Measurements from ENCODE around the gene KRTAP10-10.
"Not testable (repeated sequence)": the region's sequence is repeated elsewhere in the genome, so short reads cannot be mapped to it uniquely, and the experiment has no call there.

KRTAP10-10 gene

DNA sequence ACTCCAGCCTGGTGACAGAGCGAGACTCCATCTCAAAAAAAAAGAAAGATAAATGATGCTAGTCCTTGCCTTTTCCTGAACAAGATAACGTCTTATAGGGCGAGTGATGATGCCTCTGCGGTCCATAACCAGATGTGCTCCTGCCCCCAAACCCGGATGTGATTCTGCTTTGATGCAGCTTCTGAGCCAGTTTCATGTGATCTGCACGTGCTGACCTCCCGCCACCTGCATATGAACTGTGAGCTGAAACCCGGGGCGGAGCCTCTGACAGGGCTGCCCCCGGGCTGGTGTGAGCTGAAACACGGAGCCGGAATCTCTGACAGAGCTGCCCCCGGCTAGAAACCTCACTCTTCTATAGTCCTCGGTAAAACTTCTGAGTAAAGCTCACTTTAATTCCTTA, 16.0 kb downstream of the KRTAP10-10 start:
- DNase-seq (ENCODE audit: low read depth) = no peak

DNA sequence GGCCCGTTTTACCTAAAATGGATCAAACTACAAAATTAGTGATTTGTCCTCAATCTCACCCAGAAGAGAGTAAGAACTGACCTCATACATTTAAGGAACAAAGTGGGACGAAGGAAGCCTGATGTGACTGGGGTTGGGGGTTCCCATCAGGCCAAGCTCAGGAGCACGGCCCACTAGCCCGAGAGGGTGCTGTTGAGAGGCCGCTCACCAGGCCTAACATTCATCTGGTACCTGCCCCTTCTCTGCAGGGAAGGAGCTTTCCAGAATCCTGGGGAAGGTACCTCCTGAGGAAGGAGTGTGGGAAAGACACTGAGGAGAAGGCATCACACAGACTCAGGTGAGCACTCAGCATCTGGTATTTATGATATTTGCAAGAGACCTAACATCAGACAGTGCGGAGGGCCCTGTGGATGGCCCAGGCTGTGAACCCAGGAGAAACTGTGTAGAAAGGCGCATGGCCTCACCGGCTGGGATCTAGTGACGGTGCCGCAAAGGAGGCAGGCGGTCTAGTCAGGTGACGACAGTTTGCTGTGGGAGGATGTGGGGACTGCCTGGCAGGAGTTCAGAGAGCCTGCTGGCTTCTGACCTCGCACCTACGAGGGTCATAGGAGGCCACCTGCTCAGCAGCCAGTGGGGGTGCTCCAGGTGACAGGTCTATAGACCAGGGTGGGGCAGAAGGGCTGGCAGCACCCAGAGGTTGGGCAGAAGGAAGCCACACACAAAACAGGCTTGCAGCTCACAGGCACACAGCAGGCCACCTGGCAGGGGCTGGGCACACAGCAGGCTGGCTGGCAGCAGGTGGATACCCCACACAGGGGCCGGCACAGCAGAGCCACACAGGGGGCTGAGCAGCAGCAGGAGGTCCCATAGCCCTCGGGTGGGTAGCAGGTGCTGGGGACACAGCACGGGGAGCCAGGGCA, 16.8 kb downstream of the KRTAP10-10 start:
- DNase-seq (ENCODE audit: low read depth) = no peak

DNA sequence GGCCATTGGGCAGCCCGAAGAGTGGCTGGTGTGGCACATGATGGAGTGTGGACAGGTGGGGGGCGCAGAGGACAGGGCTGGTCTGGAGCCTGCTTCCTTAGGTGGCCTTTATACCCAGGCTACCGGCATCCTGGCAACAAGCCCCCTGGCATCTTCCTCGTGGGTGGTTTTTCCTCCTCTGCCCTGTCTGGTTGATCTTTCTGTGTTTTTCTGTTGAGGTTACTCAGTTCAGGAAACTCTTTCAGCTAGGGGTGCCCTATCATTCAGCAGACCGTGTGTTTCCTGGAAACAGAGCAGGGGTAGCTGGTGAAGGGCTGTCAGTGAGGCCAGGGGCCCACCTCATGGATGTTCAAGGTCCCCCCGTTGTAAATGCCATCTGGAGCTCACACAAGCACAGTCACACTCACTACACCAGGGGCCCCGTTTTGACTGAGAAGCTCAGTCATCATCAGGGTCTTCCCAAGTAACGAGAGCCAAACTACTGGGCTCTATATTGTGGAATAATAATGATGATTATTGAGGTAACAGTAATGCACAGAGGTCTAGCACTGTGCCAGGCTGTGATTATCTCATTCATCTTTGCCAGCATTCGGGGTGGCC, 17.5 kb downstream of the KRTAP10-10 start, which contains the start of gene KRTAP12-4:
KRTAP12-4 (minus strand) TSS at position 84 of the 600 bp plus-strand sequence; CDS start at position 39, 45 bp downstream.
- DNase-seq (ENCODE audit: low read depth) = no peak

DNA sequence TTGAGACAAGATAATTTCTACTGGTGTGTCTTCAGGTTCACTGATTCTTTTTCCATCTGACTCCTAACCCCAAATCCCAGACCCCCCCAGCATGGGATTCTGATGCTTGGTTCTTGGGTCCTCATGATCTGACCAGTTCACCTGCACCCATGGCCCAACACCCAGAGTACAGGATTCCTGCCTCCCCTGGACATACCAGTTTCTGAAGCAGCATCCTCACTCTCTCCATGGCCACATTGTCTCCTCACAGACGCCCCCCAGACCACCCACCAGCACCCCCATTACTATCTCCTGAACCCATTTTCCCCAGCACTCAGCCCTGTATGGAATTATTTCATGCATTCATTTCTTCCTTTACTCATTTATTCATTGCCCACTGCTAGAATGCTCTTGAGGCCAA, 19.7 kb downstream of the KRTAP10-10 start:
- DNase-seq (ENCODE audit: low read depth) = no peak

DNA sequence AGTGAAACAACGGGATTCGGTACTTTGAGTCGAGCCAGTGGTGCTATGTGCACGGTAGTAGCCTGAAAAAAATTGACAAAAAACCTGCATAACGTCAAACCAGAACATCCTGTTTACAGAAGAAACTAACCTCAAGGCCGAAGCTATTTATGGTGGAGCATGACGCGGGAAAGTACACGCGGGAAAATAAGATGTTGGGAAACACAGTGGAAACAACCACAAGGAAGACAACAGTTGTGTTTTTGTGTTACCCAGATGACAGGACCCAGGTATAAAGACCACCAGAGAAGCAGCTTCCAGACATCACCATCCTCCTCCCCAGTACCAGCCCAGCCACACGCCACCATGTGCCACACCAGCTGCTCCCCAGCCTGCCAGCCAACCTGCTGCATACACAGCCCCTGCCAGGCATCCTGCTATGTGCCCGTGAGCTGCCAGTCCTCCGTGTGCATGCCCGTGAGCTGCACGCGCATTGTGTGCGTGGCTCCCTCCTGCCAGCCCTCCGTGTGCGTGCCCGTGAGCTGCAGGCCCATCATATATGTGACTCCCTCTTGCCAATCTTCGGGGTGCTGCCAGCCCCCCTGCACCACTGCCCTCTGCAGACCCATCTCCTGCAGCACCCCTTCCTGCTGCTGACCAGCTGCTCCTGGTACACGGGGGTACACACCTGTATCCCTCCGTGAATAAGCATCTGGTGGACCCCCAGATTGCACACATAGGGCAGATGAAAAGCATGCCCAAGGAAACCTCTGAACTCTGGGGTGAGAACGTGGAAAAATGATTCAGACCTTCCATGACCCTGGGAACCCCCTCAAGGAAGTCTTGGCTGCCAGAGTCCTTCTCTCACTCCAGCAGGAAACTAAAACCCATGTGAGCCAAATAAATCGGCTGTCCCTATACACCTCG, 20.7 kb downstream of the KRTAP10-10 start, which contains the start of gene KRTAP12-3:
KRTAP12-3 (plus strand) TSS at position 298 of the 906 bp plus-strand sequence; CDS start at position 346, 48 bp downstream.
- no peak for DNase-seq (ENCODE audit: low read depth)

DNA sequence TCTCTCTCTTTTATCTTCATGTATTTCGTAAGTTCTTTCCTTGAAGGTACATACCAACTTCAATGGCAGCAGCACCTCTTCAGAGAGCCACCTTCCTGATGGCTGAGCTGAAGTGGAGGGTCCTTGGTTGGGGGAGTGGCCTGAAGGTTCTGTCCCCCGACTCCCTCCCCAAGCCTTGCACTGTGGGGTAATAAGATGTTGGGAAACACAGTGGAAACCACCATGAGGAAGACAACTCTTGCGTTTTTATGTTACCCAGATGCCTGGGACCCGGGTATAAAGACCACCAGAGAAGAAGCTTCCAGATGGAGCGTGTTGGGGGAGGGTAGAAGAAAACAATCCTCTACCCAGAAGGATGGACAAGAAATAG, 21.4 kb downstream of the KRTAP10-10 start:
- DNase-seq (ENCODE audit: low read depth) = no peak

DNA sequence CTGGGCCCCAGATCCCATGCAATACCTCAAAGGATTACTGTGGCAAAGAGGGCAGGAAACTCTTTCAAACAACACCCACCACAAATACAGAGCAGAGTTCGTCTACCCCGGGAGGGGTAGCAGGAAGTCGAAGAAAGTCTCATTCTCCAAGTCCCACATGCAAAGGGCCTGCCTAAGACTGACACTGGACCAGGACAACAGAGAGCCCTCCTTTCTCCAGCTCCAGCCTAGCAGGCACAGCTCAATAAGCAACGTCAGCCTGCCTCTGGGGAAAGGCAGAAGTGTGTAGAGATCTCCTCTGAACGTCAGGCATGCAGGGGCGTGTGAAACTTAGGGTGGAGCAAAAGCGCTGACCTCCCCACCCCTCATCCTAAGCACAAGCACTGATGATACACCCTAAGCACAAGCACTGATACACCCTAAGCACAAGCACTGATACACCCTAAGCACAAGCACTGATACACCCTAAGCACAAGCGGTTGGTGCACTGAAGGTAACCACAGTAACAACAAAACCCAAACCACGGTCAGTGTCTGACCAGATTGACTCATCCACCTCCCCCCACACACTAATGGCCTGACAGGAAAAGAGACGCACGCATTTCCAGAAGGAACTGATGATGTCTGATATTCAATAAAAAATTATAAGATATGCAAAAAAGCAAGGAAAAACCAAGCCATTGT, 21.9 kb downstream of the KRTAP10-10 start:
- DNase-seq (ENCODE audit: low read depth) = no peak

DNA sequence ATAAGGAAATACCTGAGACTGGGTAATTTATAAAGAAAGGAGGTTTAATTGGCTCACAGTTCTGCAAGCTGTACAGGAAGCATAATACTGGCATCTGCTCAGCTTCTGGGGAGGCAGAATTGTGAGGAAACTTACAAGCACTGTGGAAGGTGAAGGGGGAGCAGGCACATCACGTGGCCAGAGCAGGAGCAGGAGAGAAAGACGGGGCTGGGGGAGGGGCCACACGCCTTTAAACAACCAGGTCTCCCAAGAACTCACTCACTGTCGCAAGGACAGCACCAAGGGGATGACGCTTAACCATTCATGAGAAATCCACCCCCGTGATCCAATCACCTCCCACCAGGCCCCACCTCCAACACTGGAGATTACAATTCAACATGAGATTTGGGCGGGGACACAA, 24.4 kb downstream of the KRTAP10-10 start:
- DNase-seq (ENCODE audit: low read depth) = not testable (repeated sequence)

DNA sequence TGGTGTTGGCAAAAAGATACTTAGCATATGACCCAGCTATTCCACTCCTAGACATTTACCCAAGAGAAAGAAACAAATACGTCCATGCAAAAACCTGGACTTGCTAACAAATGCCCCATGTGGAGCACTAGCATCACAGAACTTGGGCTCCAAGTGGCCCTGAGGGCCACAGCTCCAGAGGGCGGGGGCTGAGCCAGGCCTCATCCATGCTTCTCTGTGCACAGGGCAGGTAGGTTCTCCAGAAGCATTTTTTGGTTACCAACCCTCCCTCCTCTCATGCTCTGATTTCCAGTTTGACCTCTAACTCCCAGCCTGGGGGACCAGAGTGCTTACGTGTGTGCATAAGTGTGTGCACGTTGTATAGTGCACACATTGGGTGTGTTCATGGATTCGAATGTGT, 27.5 kb downstream of the KRTAP10-10 start:
- no peak for DNase-seq (ENCODE audit: low read depth)

DNA sequence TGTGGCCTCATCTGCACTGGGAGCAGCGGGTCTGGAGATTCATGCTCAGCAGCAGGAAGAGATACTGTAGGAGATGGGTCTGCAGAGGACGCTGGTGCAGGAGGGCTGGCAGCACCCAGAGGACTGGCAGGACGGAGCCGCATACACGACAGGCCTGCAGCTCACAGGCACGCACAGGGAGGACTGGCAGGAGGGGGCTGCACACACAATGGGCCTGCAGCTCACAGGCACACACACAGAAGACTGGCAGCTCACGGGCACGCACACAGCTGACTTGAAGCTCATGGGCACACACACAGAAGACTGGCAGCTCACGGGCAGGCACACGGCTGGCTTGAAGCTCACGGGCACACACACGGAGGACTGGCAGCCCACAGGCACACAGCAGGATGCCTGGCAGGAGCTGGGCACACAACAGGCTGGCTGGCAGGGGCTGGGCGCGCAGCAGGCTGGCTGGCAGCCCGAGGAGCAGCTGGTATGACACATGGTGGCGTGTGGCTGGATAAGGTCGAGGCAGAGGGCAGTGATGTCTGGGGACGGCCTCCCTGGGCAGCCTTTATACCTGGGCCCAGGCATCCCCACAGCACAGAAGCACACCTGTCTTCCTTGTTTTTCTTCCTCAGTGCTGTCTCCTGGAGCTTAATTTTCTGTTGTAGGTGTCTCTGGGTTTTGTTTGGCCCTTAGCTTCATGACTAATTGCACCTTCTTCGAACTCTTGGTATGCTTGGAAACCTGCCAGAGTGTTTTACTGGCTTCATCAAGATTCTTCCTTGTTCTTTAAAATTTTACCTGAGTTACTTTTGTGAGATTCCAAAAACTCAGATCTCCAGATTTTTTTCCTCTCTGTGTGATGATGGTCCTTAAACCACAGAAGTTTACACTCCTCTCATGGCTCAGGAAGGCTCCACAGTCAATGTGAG, 29.5 kb downstream of the KRTAP10-10 start, which contains the start of gene KRTAP12-2:
KRTAP12-2 (minus strand) TSS at position 527 of the 920 bp plus-strand sequence; CDS start at position 486, 41 bp downstream.
- DNase-seq (ENCODE audit: low read depth) = no peak

DNA sequence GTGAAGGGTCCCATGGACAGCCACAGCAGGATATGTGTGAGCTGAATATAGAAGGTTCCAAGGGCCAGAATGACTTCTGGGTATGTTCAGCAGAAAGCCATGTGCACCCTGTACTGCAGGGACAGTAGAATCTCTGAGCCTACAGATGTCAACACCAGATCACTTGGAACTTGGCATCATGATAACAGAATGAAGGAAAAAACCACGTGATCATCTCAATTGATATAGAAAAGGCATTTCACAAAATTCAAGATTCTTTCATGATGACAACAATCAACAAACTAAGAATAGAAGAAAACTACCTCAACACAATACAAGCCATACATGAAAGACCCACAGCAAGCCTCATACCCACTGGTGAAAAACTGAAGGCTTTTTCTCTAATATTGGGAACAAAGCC, 30.5 kb downstream of the KRTAP10-10 start:
- DNase-seq (ENCODE audit: low read depth) = no peak

DNA sequence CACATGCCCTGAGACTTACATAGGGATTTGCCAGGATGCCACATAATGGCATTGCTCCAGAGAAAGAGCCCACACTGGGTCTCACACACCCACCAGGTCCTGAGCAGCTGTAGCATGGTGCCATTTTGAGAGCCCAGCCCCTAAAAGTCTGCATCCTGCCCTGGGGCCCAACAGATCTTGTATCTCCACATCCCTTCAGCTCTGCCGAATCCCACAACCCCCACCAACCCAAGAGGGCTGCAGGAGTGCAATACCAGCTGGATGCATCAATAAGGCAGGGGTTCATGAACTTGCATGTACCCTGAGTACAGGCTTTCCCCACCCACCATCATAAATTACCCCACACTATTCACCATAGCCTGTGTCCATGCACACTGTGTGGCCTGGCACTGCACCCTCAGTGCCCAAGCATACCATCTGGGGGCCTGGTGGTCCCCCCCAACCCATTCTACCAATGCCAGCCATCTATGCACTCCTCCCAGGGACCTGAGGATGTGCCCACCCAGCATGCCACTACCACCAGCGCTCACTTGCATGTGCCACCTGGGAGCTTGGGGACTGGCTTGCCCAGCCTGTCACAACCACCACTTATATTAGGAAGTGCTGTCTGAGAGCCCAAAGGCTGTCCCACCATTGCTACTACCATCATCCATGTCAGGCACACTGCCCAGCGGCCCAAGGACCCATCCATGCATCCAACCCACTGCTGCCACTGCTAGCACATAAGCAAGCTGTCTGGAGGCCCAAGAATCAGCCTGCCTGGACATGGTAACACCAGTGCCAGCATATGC, 33.7 kb downstream of the KRTAP10-10 start:
- no peak for DNase-seq (ENCODE audit: low read depth)

DNA sequence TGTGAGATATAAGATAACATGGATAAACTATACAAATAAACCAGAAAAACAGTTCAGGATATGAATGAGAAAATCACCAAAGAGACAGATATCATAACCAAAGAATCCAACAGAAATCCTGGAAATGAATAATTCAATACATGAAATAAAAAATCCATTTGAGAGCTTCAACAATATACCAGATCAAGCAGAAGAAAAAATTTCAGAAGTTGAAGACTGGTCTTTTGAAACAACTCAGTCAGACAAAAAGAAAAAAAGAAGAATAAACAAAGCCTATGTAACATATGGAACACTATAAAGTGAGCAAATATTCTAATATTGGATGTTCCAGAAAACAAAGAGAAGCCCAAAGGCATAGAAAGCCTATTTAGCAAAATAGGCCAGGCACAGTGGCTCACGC, 34.8 kb downstream of the KRTAP10-10 start:
- no peak for DNase-seq (ENCODE audit: low read depth)

DNA sequence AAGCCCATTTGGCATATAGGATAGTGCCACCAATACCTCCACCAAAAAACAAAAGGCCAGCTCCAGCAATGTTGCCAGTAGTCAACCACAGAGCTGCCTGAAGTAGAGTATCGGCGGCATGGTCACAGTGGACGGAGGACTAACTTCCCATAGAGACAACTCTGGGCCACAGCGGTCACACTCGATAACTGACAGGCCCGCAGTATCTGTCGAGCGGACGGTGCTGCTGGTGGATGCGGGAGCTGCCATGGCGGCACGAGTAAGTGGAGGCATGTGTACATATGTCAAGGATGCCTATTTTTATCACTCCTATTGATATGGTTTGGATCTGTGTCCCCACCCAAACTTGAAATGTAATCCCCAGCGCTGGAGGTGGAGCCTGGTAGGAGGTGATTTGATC, 40.7 kb downstream of the KRTAP10-10 start:
- no peak for DNase-seq (ENCODE audit: low read depth)

DNA sequence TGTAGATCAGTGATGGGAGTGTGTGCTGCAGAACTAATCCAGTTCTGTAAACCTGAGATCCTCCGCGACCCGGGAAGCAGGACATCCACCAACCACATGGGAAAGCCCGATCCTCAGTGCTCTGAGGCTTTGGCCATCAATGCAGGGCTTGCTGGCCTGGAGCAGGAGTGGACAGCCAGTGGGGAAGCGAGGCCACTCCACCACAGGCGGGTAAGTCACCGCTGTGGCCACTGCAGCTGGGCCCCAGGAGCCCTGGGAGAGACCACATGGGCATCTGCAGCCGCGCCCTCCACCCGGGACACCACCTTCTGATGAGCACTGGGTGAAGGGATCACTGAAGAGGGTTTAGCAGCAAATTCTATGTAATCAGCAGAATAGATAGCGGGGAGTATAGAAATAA, 44.0 kb downstream of the KRTAP10-10 start:
- no peak for DNase-seq (ENCODE audit: low read depth)

DNA sequence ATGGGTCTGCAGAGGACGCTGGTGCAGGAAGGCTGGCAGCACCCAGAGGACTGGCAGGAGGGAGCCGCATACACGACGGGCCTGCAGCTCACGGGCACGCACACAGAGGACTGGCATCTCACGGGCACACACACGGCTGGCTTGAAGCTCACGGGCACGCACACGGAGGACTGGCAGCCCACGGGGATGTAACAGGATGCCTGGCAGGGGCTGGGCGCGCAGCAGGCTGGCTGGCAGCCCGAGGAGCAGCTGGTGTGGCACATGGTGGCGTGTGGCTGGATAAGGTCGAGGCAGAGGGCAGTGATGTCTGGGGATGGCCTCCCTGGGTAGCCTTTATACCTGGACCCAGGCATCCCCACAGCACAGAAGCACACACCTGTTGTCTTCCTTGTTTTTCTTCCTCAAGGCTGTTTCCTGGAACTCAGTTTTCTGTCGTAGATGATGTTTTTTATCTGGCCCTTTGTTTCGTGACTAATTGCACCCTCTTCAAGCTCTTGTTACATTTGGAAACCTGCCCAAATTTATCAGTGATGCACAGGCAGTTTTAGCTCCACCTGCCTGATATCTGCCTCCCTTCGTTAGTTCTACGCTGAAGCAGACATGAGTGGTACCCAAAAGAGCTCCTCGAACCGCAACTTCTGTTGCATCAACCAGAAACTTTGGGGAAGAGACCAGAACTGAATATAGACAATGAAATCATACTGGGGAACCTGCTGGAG, 44.9 kb downstream of the KRTAP10-10 start, which contains the start of gene KRTAP12-1:
KRTAP12-1 (minus strand) TSS at position 303 of the 719 bp plus-strand sequence; CDS start at position 263, 40 bp downstream.
- no peak for DNase-seq (ENCODE audit: low read depth)

DNA sequence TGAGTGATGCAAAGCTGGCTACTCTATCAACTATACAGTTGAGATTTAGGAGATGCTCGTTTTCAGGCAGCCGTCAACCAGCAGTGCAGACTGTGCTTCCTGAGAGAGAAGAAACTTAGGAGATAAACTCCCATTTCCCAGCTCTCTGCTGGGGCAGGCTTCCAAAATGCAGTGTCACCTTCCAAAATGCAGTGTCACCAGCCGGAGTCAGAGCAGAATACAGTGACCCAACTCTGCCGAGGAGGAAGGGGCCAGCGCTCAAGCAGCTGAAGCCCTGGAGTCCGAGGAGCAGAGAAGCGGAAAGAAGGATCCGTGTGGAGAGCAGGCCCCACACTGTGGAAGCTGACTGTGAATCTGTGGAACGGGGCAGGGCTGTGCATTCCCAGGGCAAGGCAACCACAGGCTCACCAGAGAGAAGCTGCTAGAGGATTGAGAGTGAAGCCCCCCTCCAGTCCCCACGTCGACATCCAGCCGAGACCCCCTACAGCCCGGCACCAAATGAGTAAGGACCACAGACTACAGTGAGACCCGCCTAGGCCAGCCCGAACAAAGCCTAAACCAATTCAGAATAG, 45.5 kb downstream of the KRTAP10-10 start:
- no peak for DNase-seq (ENCODE audit: low read depth)

DNA sequence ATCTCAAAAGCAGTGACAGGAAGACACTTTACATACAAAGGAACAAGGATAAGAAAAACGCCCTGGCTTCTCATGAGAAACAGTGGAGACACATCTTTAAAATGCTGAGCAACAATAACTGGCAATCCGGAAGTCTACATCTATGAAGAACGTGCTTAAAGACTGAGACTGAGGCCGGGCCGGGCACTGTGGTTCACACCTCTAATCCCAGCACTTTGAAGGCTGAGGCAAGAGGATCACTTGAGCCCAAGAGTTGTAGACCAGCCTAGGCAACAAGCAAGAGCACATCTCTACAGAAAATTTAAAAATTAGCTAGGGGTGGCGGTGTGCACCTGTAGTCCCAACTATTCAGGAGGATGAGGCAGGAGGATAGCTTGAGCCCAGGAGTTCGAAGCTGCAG, 46.9 kb downstream of the KRTAP10-10 start:
- DNase-seq (ENCODE audit: low read depth) = no peak

Data from amniotic epithelial cell (primary cell).